EL (cell line): ENCODE data around the gene FGD6.
"Not testable (repeated sequence)": the region's sequence is repeated elsewhere in the genome, so short reads cannot be mapped to it uniquely, and the experiment has no call there.

Experiments used
- DNase-seq: peaks from one replicate; pipeline ENCODE4 v3.0.0-alpha.2; 2016

Gene FGD6

GRCh38 chr12:95204141-95204866 is 13.0 kb downstream of the FGD6 start:
- peak; percentile 91 for DNase-seq

GRCh38 chr12:95203487-95204030 is 13.7 kb downstream of the FGD6 start:
- DNase-seq, result no peak

- peak; percentile 27 for DNase-seq
These were observed 14.4 kb downstream of the FGD6 start for GRCh38 chr12:95202691-95203486.

- peak; percentile 60 for DNase-seq
These were observed 16.1 kb downstream of the FGD6 start for GRCh38 chr12:95201056-95201670.

GRCh38 chr12:95200128-95200894 is 17.0 kb downstream of the FGD6 start:
- no peak for DNase-seq

GRCh38 chr12:95198914-95199313 is 18.4 kb downstream of the FGD6 start:
- DNase-seq, result no peak

GRCh38 chr12:95197636-95198035 is 19.6 kb downstream of the FGD6 start:
- DNase-seq, result no peak

- not testable (repeated sequence) for DNase-seq
These were observed 20.2 kb downstream of the FGD6 start for GRCh38 chr12:95196875-95197569.

GRCh38 chr12:95195122-95195521 is 22.1 kb downstream of the FGD6 start:
- no peak for DNase-seq

GRCh38 chr12:95193139-95193538 is 24.1 kb downstream of the FGD6 start:
- no peak for DNase-seq

- DNase-seq, result no peak
These were observed 25.0 kb downstream of the FGD6 start for GRCh38 chr12:95192271-95192670.

GRCh38 chr12:95191060-95191696 is 26.1 kb downstream of the FGD6 start:
- no peak for DNase-seq

- DNase-seq, result no peak
These were observed 29.3 kb downstream of the FGD6 start for GRCh38 chr12:95187865-95188415.

GRCh38 chr12:95185854-95186253 is 31.4 kb downstream of the FGD6 start:
- DNase-seq, result no peak

- no peak for DNase-seq
These were observed 32.2 kb downstream of the FGD6 start for GRCh38 chr12:95185072-95185471.

- DNase-seq, result no peak
These were observed 33.1 kb downstream of the FGD6 start for GRCh38 chr12:95184121-95184520.

GRCh38 chr12:95182868-95183415 is 34.3 kb downstream of the FGD6 start:
- peak; percentile 78 for DNase-seq

GRCh38 chr12:95181103-95181502 is 36.2 kb downstream of the FGD6 start:
- no peak for DNase-seq

GRCh38 chr12:95179011-95179410 is 38.3 kb downstream of the FGD6 start:
- no peak for DNase-seq

- DNase-seq, result no peak
These were observed 39.1 kb downstream of the FGD6 start for GRCh38 chr12:95178136-95178535.

GRCh38 chr12:95177201-95177768 is 40.0 kb downstream of the FGD6 start:
- no peak for DNase-seq
